Body of pancreas (tissue), 4 donors: ENCODE data around the gene KDELR3. TPM values are rescaled to one million over a fixed set of nuclear protein-coding genes. Genes with fewer than 3 reads are reported as not detected.

Experiments used
- ATAC-seq: fragments of 150-250 bp; one replicate; pipeline ENCODE4 v1.9.1; 2016
- DNase-seq, 4 donors: peaks; one replicate each; pipeline ENCODE4 v3.0.0-alpha.2; 2019
- H3K27ac ChIP-seq, 4 donors: fragments of 200-600 bp; sonication (generic); 1 replicate in 3 of 4; 2 replicates in 1 of 4; pipeline versions ENCODE4 v1.5.1 to v1.6.1; 2016 to 2019; ENCODE audit warnings: mild to moderate bottlenecking in 1 of 4, mixed read lengths in 1 of 4, moderate library complexity in 1 of 4
- H3K27me3 ChIP-seq, 2 donors: fragments of 200-600 bp; sonication (generic); one replicate each; pipeline ENCODE4 v1.6.0; 2016; ENCODE audit warnings: mild to moderate bottlenecking in 1 of 2
- H3K36me3 ChIP-seq, 2 donors: fragments of 200-600 bp; sonication (generic); replicated peaks in 1 of 2; 2 replicates each; pipeline ENCODE4 v1.5.1; 2016; ENCODE audit warnings: low read depth in 2 of 2; ENCODE audit not compliant: insufficient read depth in 1 of 2
- H3K4me1 ChIP-seq: fragments of 200-600 bp; sonication (generic); one replicate; pipeline ENCODE4 v1.6.0; 2016
- H3K4me3 ChIP-seq, 2 donors: fragments of 200-600 bp; sonication (generic); 1 replicate in 1 of 2; 2 replicates in 1 of 2; pipeline ENCODE4 v1.5.1; 2016 to 2019
- H3K9me3 ChIP-seq, 3 donors: fragments of 200-600 bp; sonication (generic); 1 replicate in 2 of 3; 2 replicates in 1 of 3; pipeline ENCODE4 v1.5.1; 2016
- CTCF ChIP-seq, 7 experiments: fragments of 450-650 bp in 4 of 7; fragments of 200-600 bp in 3 of 7; sonication (generic) in 3 of 7; IDR thresholded peaks; one replicate each; pipeline ENCODE4 v1.5.1; 2016 to 2019; ENCODE audit warnings: antibody characterized with exemption in 7 of 7
- POLR2A ChIP-seq, 3 donors: fragments of 450-650 bp; IDR thresholded peaks; one replicate each; pipeline ENCODE4 v1.6.1; 2016; ENCODE audit warnings: antibody characterized with exemption in 3 of 3, mild to moderate bottlenecking in 2 of 3
- WGBS, 2 donors: methylation state at CpG; one replicate each; pipeline ENCODE4 v1.1.5; 2017; 5-methylcytosine and 5-hydroxymethylcytosine counted together
- intact Hi-C: fragments of 100-400 bp; cut with DNase I; formaldehyde crosslinking; loops from one replicate; pipeline ENCODE4 v1.15.1; 2023
- total RNA-seq, 2 donors: library from RNA; depleted of rRNA; stranded (reverse); fragments of >200 nt; gene quantifications; one replicate each; pipeline ENCODE4 v1.1.0, GENCODE V29; 2016

KDELR3 gene
- total RNA-seq, 2 donors from 2014 or later: 5.6 to 16.3 TPM

GRCh38 chr22:38431266-38432010 lies 36.5 kb upstream of the KDELR3 start:
- TF ChIP-seq CTCF (IDR thresholded peaks at IDR 0.05) (no peak), POLR2A (IDR thresholded peaks at IDR 0.05) (no peak)
- WGBS, 2 donors: 82 to 90% methylated on average over 10 to 12 of the region's 12 CpGs
- Histone ChIP-seq H3K4me1 (no peaks in the 10 kb centered on the region), H3K27me3 (no peaks in the 10 kb centered on the region), H3K4me3 (no peak overlapping the region), H3K27ac (no peak overlapping the region), H3K9me3 (no peaks in the 10 kb centered on the region), H3K36me3 (no peaks in the 10 kb centered on the region)
- DNase-seq (no peak), ATAC-seq (no peak)
- intact Hi-C loops: no loop called here

GRCh38 chr22:38432264-38432663 lies 35.6 kb upstream of the KDELR3 start:
- ATAC-seq (no peak), DNase-seq (no peak)
- Histone ChIP-seq H3K9me3 (no peaks in the 10 kb centered on the region), H3K36me3 (no peaks in the 10 kb centered on the region), H3K27me3 (no peaks in the 10 kb centered on the region), H3K4me3 (no peak overlapping the region), H3K27ac (no peak overlapping the region), H3K4me1 (no peaks in the 10 kb centered on the region)
- TF ChIP-seq POLR2A (IDR thresholded peaks at IDR 0.05) (no peak), CTCF (IDR thresholded peaks at IDR 0.05) (no peak)
- WGBS, 2 donors: 85% methylated on average over 1 of the region's 1 CpG; no CpG with 5 or more reads in 1 of the 2 donors
- intact Hi-C loops: no loop called here

- Histone ChIP-seq H3K4me1 (no peaks in the 10 kb centered on the region), H3K36me3 (no peaks in the 10 kb centered on the region), H3K4me3 (no peak overlapping the region), H3K27ac (no peak overlapping the region), H3K27me3 (no peaks in the 10 kb centered on the region), H3K9me3 (no peaks in the 10 kb centered on the region)
- WGBS, 2 donors: 58 to 70% methylated on average over 5 to 8 of the region's 8 CpGs
- intact Hi-C loops: no loop called here
- ATAC-seq (no peak), DNase-seq (no peak)
- no peak for TF ChIP-seq CTCF (IDR thresholded peaks at IDR 0.05)
These were observed 34.0 kb upstream of the KDELR3 start for GRCh38 chr22:38433871-38434270.

- WGBS, 2 donors: 57 to 69% methylated on average over 2 to 4 of the region's 4 CpGs
- Histone ChIP-seq H3K27me3 (no peaks in the 10 kb centered on the region), H3K36me3 (no peaks in the 10 kb centered on the region), H3K27ac (no peak overlapping the region), H3K4me3 (no peak overlapping the region), H3K9me3 (no peaks in the 10 kb centered on the region), H3K4me1 (no peaks in the 10 kb centered on the region)
- TF ChIP-seq CTCF (IDR thresholded peaks at IDR 0.05) (no peak), POLR2A (IDR thresholded peaks at IDR 0.05) (no peak)
- ATAC-seq: no peak
- intact Hi-C loops: no loop called here
- no peak for DNase-seq
These were observed 32.9 kb upstream of the KDELR3 start for GRCh38 chr22:38435010-38435409.

GRCh38 chr22:38435965-38436364 lies 31.9 kb upstream of the KDELR3 start:
- Histone ChIP-seq H3K4me1 (no peaks in the 10 kb centered on the region), H3K36me3 (no peaks in the 10 kb centered on the region), H3K27me3 (no peaks in the 10 kb centered on the region), H3K9me3 (no peaks in the 10 kb centered on the region), H3K27ac (no peak overlapping the region), H3K4me3 (no peak overlapping the region)
- intact Hi-C loops: no loop called here
- 25 to 53% methylated on average over 2 to 4 of the region's 4 CpGs for WGBS, 2 donors
- DNase-seq (no peak), ATAC-seq (no peak)
- no peak for TF ChIP-seq CTCF (IDR thresholded peaks at IDR 0.05)
- TF ChIP-seq POLR2A (IDR thresholded peaks at IDR 0.05): no peak
